Breast epithelium (tissue), 4 donors: ENCODE results near the gene COL5A1. TPM values are rescaled to one million over a fixed set of nuclear protein-coding genes. Genes with fewer than 3 reads are reported as not detected.

Experiments
- DNase-seq, 2 donors: peaks; one replicate each; pipeline ENCODE4 v3.0.0-alpha.2; 2019; ENCODE audit warnings: low spot score in 2 of 2
- H3K27ac ChIP-seq, 2 donors: fragments of 200-600 bp; sonication (generic) in 1 of 2; one replicate each; pipeline ENCODE4 v1.5.1; 2016 to 2019; ENCODE audit warnings: mild to moderate bottlenecking in 1 of 2
- H3K27me3 ChIP-seq, 2 donors: fragments of 200-600 bp; sonication (generic) in 1 of 2; one replicate each; pipeline versions ENCODE4 v1.5.1 to v1.6.0; 2017 to 2019; ENCODE audit warnings: control low read depth in 1 of 2, mild to moderate bottlenecking in 1 of 2
- H3K36me3 ChIP-seq: fragments of 200-600 bp; one replicate; pipeline ENCODE4 v1.5.1; 2019
- H3K4me1 ChIP-seq, 2 donors: fragments of 200-600 bp; sonication (generic); one replicate each; pipeline ENCODE4 v1.5.1; 2016 to 2019; ENCODE audit warnings: control low read depth in 1 of 2
- H3K4me3 ChIP-seq, 3 donors: fragments of 200-600 bp; sonication (generic); 1 replicate in 2 of 3; 2 replicates in 1 of 3; pipeline ENCODE4 v1.5.1; 2016 to 2019; ENCODE audit warnings: mild to moderate bottlenecking in 3 of 3, moderate library complexity in 2 of 3
- H3K9me3 ChIP-seq, 2 donors: fragments of 200-600 bp; sonication (generic) in 1 of 2; one replicate each; pipeline ENCODE4 v1.5.1; 2016 to 2019; ENCODE audit warnings: control low read depth in 1 of 2
- CTCF ChIP-seq, 3 donors: fragments of 450-650 bp; IDR thresholded peaks; one replicate each; pipeline ENCODE4 v1.5.1; 2016 to 2017; ENCODE audit warnings: antibody characterized with exemption in 3 of 3, mild to moderate bottlenecking in 3 of 3, moderate library complexity in 3 of 3
- POLR2A ChIP-seq: fragments of 450-650 bp; IDR thresholded peaks from one replicate; pipeline ENCODE4 v1.6.1; 2016; ENCODE audit warnings: antibody characterized with exemption, mild to moderate bottlenecking, moderate library complexity
- POLR2AphosphoS5 ChIP-seq, 3 donors: sonication (generic); formaldehyde crosslinking; IDR thresholded peaks; one replicate each; pipeline ENCODE4 v1.6.1; 2017; ENCODE audit warnings: antibody characterized with exemption in 3 of 3
- intact Hi-C: fragments of 100-400 bp; cut with DNase I; formaldehyde crosslinking; loops from one replicate; pipeline ENCODE4 v1.15.1; 2023; ENCODE audit warnings: low total_unique reads
- total RNA-seq, 3 donors: library from RNA; depleted of rRNA; stranded (reverse); fragments of >200 nt; gene quantifications; one replicate each; pipeline ENCODE4 v1.1.0, GENCODE V29; 2016

Gene COL5A1
- total RNA-seq, 3 donors from 2014 or later: 12.1 to 17.0 (median 15.4) TPM

- TF ChIP-seq POLR2A: no peak
- no peak for TF ChIP-seq POLR2AphosphoS5 (IDR thresholded peaks at IDR 0.05)
- TF ChIP-seq CTCF (IDR thresholded peaks at IDR 0.05): no peak
- Histone ChIP-seq H3K27ac (no peak overlapping the region), H3K9me3 (no peaks in the 10 kb centered on the region), H3K4me3 (no peak overlapping the region), H3K27me3 (no peaks in the 10 kb centered on the region), H3K36me3 (no peaks in the 10 kb centered on the region), H3K4me1 (no peaks in the 10 kb centered on the region)
- DNase-seq: no peak
- intact Hi-C loops: no loop called here
Measured at GRCh38 chr9:134848504-134848903, 206.9 kb downstream of the COL5A1 start.

DNA sequence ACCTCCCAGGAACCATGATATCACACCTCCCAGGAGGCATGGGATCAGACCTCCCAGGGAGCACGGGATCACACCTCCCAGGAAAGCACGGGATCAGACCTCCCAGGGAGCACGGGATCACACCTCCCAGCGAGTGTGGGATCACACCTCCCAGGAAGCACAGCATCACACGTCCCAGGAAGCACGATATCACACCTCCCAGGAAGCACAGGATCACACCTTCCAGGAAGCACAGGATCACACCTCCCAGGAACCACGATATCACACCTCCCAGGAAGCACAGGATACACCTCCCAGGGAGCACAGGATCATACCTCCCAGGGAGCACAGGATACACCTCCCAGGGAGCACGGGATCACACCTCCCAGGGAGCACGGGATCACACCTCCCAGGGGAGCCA lies 209.0 kb downstream of the COL5A1 start:
- no peak for DNase-seq
- Histone ChIP-seq H3K9me3 (no peaks in the 10 kb centered on the region), H3K27ac (no peak overlapping the region), H3K4me1 (no peaks in the 10 kb centered on the region), H3K27me3 (peaks cover 0 to 3% of the 10 kb centered on the region in 2 donors), H3K4me3 (no peak overlapping the region), H3K36me3 (no peaks in the 10 kb centered on the region)
- intact Hi-C loops: no loop called here
- TF ChIP-seq POLR2AphosphoS5 (IDR thresholded peaks at IDR 0.05) (no peak), POLR2A (no peak), CTCF (IDR thresholded peaks at IDR 0.05) (no peak)

DNA sequence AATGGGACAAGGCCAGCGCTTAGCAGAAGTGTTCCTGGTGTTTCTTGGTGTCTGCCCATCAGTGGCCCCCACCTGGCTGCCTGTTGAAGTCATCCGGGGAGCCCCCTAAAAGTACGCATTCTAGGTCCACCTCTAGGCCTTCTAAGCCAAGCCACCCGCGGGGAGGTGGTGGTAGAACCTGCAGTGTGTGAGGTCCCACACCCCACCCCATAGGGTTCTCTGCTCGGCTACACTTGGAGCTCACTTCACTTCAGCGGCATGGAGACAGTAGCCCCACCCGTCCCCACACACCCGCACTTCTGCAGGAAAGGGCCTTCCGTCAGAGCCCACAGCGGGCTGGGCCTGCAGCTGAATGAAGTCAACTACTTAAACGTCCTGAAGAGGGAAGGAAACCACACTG lies 209.4 kb downstream of the COL5A1 start:
- DNase-seq: peak in 1 of 2 donors; percentile 12
- Histone ChIP-seq H3K36me3 (no peaks in the 10 kb centered on the region), H3K4me1 (no peaks in the 10 kb centered on the region), H3K27ac (no peak overlapping the region), H3K9me3 (no peaks in the 10 kb centered on the region), H3K27me3 (peaks cover 0 to 3% of the 10 kb centered on the region in 2 donors), H3K4me3 (no peak overlapping the region)
- no peak for TF ChIP-seq CTCF (IDR thresholded peaks at IDR 0.05)
- no peak for TF ChIP-seq POLR2A
- TF ChIP-seq POLR2AphosphoS5 (IDR thresholded peaks at IDR 0.05): no peak
- intact Hi-C loops: no loop called here

DNA sequence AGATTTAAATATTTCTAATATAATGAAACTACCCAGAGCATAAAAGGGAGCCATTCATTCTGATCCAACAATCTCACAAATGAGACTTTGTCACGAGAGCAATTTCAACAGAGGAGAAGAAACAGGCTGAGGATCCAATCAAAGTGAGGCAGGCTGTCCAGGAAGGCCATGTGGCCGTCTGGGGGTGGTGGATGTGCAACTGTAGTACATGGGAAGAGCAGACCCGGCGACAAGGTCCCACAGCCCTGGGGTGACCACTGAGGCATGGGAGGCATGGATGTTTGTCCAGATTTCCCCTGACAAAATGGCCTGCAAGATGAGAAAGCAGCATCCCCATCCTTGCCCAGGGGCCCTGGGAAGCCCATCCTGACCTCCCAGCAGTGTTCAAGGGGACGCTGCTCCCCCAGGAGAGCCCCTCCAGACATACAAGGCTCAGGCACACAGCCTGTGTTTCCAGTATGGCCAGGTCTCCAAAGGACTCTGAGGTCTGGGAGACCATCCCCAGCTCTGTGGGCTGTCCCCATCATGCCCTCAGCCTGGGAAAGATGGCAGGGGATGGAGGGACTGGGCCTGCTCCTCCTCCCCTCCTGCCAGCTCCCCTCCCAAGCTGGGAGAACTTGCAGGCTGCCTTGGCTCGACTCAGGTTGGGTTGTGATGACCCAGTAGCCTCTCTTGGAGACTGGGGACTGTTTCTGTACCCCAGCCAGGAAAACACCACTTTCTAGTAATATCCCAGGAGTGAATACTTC lies 211.5 kb downstream of the COL5A1 start:
- intact Hi-C loops: no loop called here
- H3K27me3 ChIP-seq: peaks cover 0 to 3% of the 10 kb centered on the region in 2 donors
- no peaks in the 10 kb centered on the region for H3K4me1 ChIP-seq
- H3K27ac ChIP-seq: no peak overlapping the region
- H3K36me3 ChIP-seq: no peaks in the 10 kb centered on the region
- no peak for TF ChIP-seq POLR2AphosphoS5 (IDR thresholded peaks at IDR 0.05)
- no peak for TF ChIP-seq POLR2A
- TF ChIP-seq CTCF (IDR thresholded peaks at IDR 0.05): no peak
- peak in 1 of 2 donors; percentile 12 for DNase-seq
- H3K9me3 ChIP-seq: no peaks in the 10 kb centered on the region
- no peak overlapping the region for H3K4me3 ChIP-seq

DNA sequence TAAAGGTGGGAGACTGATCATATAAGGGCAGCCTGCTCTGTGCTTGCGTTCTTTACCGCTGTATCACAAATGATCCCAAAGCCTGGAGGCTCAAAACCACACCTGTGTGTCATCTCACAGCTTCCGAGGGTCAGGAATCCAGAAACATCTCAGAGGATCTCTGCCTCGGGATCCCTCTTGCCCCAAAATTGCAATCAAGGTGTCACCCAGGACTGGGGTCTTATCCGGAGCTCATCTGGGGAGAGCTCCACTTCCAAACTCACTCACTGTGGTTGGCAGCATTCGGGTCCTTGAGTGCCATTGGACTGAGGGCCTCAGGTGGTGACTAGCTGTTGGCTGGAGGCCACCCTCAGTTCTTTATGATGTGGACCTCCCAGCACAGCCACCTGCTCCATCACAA lies 212.3 kb downstream of the COL5A1 start:
- H3K36me3 ChIP-seq: no peaks in the 10 kb centered on the region
- H3K27ac ChIP-seq: no peak overlapping the region
- DNase-seq: peak in 1 of 2 donors; percentile 36
- TF ChIP-seq POLR2A (no peak), CTCF (IDR thresholded peaks at IDR 0.05) (no peak), POLR2AphosphoS5 (IDR thresholded peaks at IDR 0.05) (no peak)
- peaks cover 0 to 3% of the 10 kb centered on the region in 2 donors for H3K27me3 ChIP-seq
- no peaks in the 10 kb centered on the region for H3K4me1 ChIP-seq
- H3K4me3 ChIP-seq: no peak overlapping the region
- H3K9me3 ChIP-seq: no peaks in the 10 kb centered on the region
- intact Hi-C loops: no loop called here
